ENCODE measurements around the gene SFMBT2. TPM values are rescaled to one million over a fixed set of nuclear protein-coding genes. Genes with fewer than 3 reads are reported as not detected.

The SFMBT2 gene
- total RNA-seq, 1 donor from 2014 or later: 18.7 TPM

DNA sequence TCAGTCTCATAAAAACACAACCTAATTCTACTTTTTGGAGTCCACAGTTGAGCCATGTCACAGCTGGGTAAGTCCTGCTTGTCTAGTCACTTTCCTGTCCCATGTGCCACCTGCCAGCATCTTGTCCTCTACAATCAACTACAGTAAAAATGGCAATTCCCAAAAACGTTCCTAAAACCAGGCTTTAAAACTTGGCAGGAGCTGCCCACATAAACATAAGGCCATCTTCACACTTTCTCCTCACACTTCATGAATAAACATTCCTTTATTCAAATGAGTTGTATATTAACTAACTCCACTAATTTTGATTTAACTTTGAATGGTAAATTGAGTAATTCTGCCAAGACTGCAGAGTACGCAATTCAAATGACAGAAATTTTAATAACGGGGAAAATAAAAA is 49.5 kb downstream of the SFMBT2 start:
- H3K4me3 Mint-ChIP-seq: no peak overlapping the region
- no peak for DNase-seq
- ChIA-PET CTCF (no interaction called here), POLR2A (no interaction called here)
- H3K27me3 Mint-ChIP-seq: no peaks in the 10 kb centered on the region
- peaks cover 70% of the 10 kb centered on the region for H3K36me3 Mint-ChIP-seq (ENCODE audit: low read depth)
- intact Hi-C loops (cut with micrococcal nuclease): no loop called here
- ATAC-seq (ENCODE audit: low read depth): no peak
- peaks cover 14% of the 10 kb centered on the region for H3K9me3 Mint-ChIP-seq
- TF ChIP-seq CTCF (IDR thresholded peaks at IDR 0.05): no peak
- H3K27ac Mint-ChIP-seq: no peak overlapping the region
- H3K4me1 Mint-ChIP-seq: no peaks in the 10 kb centered on the region

- POLR2A ChIA-PET: no interaction called here
- ATAC-seq (ENCODE audit: low read depth) (no peak), DNase-seq (no peak)
- Mint-ChIP-seq H3K4me3 (no peak overlapping the region), H3K27ac (no peak overlapping the region), H3K9me3 (peaks cover 14% of the 10 kb centered on the region), H3K4me1 (no peaks in the 10 kb centered on the region), H3K36me3 (ENCODE audit: low read depth) (peaks cover 59% of the 10 kb centered on the region), H3K27me3 (no peaks in the 10 kb centered on the region)
- intact Hi-C loops (cut with micrococcal nuclease): no loop called here
- CTCF ChIA-PET: no interaction called here
- no peak for TF ChIP-seq CTCF (IDR thresholded peaks at IDR 0.05)
Observed at GRCh38 chr10:7359954-7360353, 50.9 kb downstream of the SFMBT2 start.

DNA sequence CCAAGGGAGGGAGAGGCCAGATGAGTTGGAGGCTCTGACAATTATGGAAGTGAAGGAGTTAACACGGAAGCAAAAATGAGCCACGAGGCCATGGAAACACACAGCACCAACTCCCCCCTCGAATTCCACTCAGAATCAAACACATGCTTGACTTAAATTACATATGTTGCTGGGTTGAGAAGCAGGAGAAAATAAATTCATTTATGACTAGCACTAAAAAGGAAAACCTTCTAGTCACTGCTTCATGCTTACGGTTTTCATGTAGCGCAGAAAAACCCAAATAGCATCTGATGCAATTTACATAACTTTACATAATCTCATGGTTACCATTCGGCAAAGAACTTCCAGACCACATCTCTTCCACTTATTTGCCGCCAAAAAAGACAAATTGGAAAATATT is 51.5 kb downstream of the SFMBT2 start:
- no peak overlapping the region for H3K27ac Mint-ChIP-seq
- intact Hi-C loops (cut with micrococcal nuclease): no loop called here
- no peak for TF ChIP-seq CTCF (IDR thresholded peaks at IDR 0.05)
- no peak for DNase-seq
- no peak overlapping the region for H3K4me3 Mint-ChIP-seq
- ATAC-seq (ENCODE audit: low read depth): no peak
- CTCF ChIA-PET: no interaction called here
- peaks cover 11% of the 10 kb centered on the region for H3K9me3 Mint-ChIP-seq
- H3K27me3 Mint-ChIP-seq: no peaks in the 10 kb centered on the region
- peaks cover 53% of the 10 kb centered on the region for H3K36me3 Mint-ChIP-seq (ENCODE audit: low read depth)
- H3K4me1 Mint-ChIP-seq: no peaks in the 10 kb centered on the region
- POLR2A ChIA-PET: no interaction called here

- ChIA-PET POLR2A (no interaction called here), CTCF (no interaction called here)
- H3K36me3 Mint-ChIP-seq (ENCODE audit: low read depth): peaks cover 32% of the 10 kb centered on the region
- no peak overlapping the region for H3K4me3 Mint-ChIP-seq
- no peak for TF ChIP-seq CTCF (IDR thresholded peaks at IDR 0.05)
- H3K27me3 Mint-ChIP-seq: no peaks in the 10 kb centered on the region
- intact Hi-C loops (cut with micrococcal nuclease): no loop called here
- H3K9me3 Mint-ChIP-seq: no peaks in the 10 kb centered on the region
- ATAC-seq (ENCODE audit: low read depth): no peak
- no peak overlapping the region for H3K27ac Mint-ChIP-seq
- H3K4me1 Mint-ChIP-seq: no peaks in the 10 kb centered on the region
- DNase-seq: no peak
Observed at GRCh38 chr10:7357193-7357592, 53.6 kb downstream of the SFMBT2 start.

- ChIA-PET POLR2A (no interaction called here), CTCF (no interaction called here)
- H3K9me3 Mint-ChIP-seq: peaks cover 2% of the 10 kb centered on the region
- DNase-seq (no peak), ATAC-seq (ENCODE audit: low read depth) (no peak)
- H3K36me3 Mint-ChIP-seq (ENCODE audit: low read depth): peaks cover 25% of the 10 kb centered on the region
- H3K4me1 Mint-ChIP-seq: no peaks in the 10 kb centered on the region
- H3K4me3 Mint-ChIP-seq: no peak overlapping the region
- no peak overlapping the region for H3K27ac Mint-ChIP-seq
- intact Hi-C loops (cut with micrococcal nuclease): no loop called here
- no peaks in the 10 kb centered on the region for H3K27me3 Mint-ChIP-seq
- no peak for TF ChIP-seq CTCF (IDR thresholded peaks at IDR 0.05)
Observed at GRCh38 chr10:7354330-7355047, 56.3 kb downstream of the SFMBT2 start.

Data from activated B cell treated with CpG ODN at 0.5 μM for 24 hours (primary cell).